HEK293 (cell line): ENCODE measurements around the gene NAALADL2.

Experiments
- CTCF ChIA-PET: fragments of 350-600 bp; formaldehyde crosslinking; extraction: SDS; loops from one replicate; lab custom pipeline; 2021; ENCODE audit warnings: antibody characterized with exemption; lab: Yijun Ruan, JAX
- POLR2A ChIA-PET: fragments of 300-600 bp; formaldehyde crosslinking; extraction: SDS; loops from one replicate; lab custom pipeline; 2020; ENCODE audit warnings: antibody characterized with exemption, inconsistent platforms; lab: Yijun Ruan, JAX
- H3K27ac ChIP-seq: fragments of 200-500 bp; sonication (Bioruptor generic); 2 replicates; pipeline ENCODE4 v1.5.1; 2014; ENCODE audit warnings: low read depth, low read length, control low read depth, inconsistent platforms; ENCODE audit errors: extremely low read depth
- H3K36me3 ChIP-seq, 2 experiments: fragments of 200-500 bp in 1 of 2; sonication (Bioruptor generic) in 1 of 2; 1 replicate in 1 of 2; 2 replicates in 1 of 2; pipeline ENCODE4 v1.5.1; 2014 to 2017; ENCODE audit warnings: inconsistent platforms in 2 of 2, low read length in 2 of 2; ENCODE audit not compliant: control insufficient read depth in 2 of 2, insufficient read depth in 1 of 2
- H3K4me1 ChIP-seq: fragments of 200-500 bp; sonication (Bioruptor generic); 2 replicates; pipeline ENCODE4 v1.5.1; 2014; ENCODE audit warnings: mild to moderate bottlenecking, low read length, inconsistent platforms; ENCODE audit not compliant: control insufficient read depth, insufficient read depth
- H3K4me3 ChIP-seq: 2 replicates; pipeline ENCODE4 v1.5.1; 2011; ENCODE audit warnings: low read depth, mild to moderate bottlenecking, control low read depth, low read length, moderate library complexity
- H3K9me3 ChIP-seq: fragments of 200-500 bp; sonication (Bioruptor generic); 2 replicates; pipeline ENCODE4 v1.5.1; 2014; ENCODE audit warnings: low read depth, low read length, inconsistent platforms; ENCODE audit not compliant: control insufficient read depth, insufficient read depth
- HOXA7 ChIP-seq: sonication (generic); formaldehyde crosslinking; IDR thresholded peaks from 2 replicates; pipeline ENCODE4 v1.8.1; 2022; ENCODE audit warnings: missing genetic modification reagents, borderline replicate concordance
- IKZF3 ChIP-seq: fragments of 450-650 bp; IDR thresholded peaks from 2 replicates; pipeline ENCODE4 v1.5.0; 2018; ENCODE audit warnings: missing biosample characterization, mild to moderate bottlenecking, missing genetic modification characterization, moderate library complexity
- KLF10 ChIP-seq: fragments of 450-650 bp; IDR thresholded peaks from 2 replicates; pipeline ENCODE4 v1.5.1; 2018; ENCODE audit warnings: missing biosample characterization, mild to moderate bottlenecking, missing genetic modification characterization
- ZNF132 ChIP-seq: fragments of 450-650 bp; formaldehyde crosslinking; IDR thresholded peaks from 2 replicates; pipeline ENCODE4 v1.5.1; 2017; ENCODE audit warnings: missing biosample characterization, missing genetic modification characterization, borderline replicate concordance
- ZNF19 ChIP-seq: fragments of 450-650 bp; formaldehyde crosslinking; IDR thresholded peaks from 2 replicates; pipeline ENCODE4; 2016; ENCODE audit warnings: missing biosample characterization, missing genetic modification characterization, low read depth
- ZNF311 ChIP-seq: fragments of 450-650 bp; formaldehyde crosslinking; IDR thresholded peaks from 2 replicates; pipeline ENCODE4 v1.5.1; 2017; ENCODE audit warnings: missing biosample characterization, missing genetic modification characterization, borderline replicate concordance
- ZNF510 ChIP-seq: fragments of 450-650 bp; formaldehyde crosslinking; IDR thresholded peaks from 2 replicates; pipeline ENCODE4 v1.5.1; 2018; ENCODE audit warnings: mild to moderate bottlenecking, missing genetic modification characterization, missing biosample characterization; ENCODE audit not compliant: insufficient replicate concordance
- ZNF529 ChIP-seq: fragments of 450-650 bp; formaldehyde crosslinking; IDR thresholded peaks from 2 replicates; pipeline ENCODE4 v1.5.1; 2017; ENCODE audit warnings: missing genetic modification characterization, missing biosample characterization; ENCODE audit not compliant: insufficient replicate concordance
- ZNF530 ChIP-seq: fragments of 450-650 bp; formaldehyde crosslinking; IDR thresholded peaks from 2 replicates; pipeline ENCODE4 v1.5.1; 2016; ENCODE audit warnings: low read depth, missing biosample characterization, missing genetic modification characterization
- ZNF548 ChIP-seq: fragments of 450-650 bp; formaldehyde crosslinking; IDR thresholded peaks from 2 replicates; pipeline ENCODE4 v1.5.1; 2016; ENCODE audit warnings: missing biosample characterization, missing genetic modification characterization
- ZNF560 ChIP-seq: fragments of 450-650 bp; formaldehyde crosslinking; IDR thresholded peaks from 2 replicates; pipeline ENCODE4 v1.5.1; 2017; ENCODE audit warnings: missing biosample characterization, missing genetic modification characterization, borderline replicate concordance
- ZNF670 ChIP-seq: fragments of 450-650 bp; formaldehyde crosslinking; IDR thresholded peaks from 2 replicates; pipeline ENCODE4 v1.5.1; 2016; ENCODE audit warnings: missing biosample characterization, missing genetic modification characterization, low read depth
- TF ChIP-seq, protein P1 (sequence below): fragments of 450-650 bp; formaldehyde crosslinking; IDR thresholded peaks from 2 replicates; pipeline ENCODE4 v1.5.1; 2016; ENCODE audit warnings: missing biosample characterization, missing genetic modification characterization
- TF ChIP-seq, protein P2 (sequence below): fragments of 450-650 bp; formaldehyde crosslinking; IDR thresholded peaks from 2 replicates; pipeline ENCODE4 v1.5.1; 2016; ENCODE audit warnings: missing biosample characterization, missing genetic modification characterization
- TF ChIP-seq, protein P3 (sequence below): fragments of 450-650 bp; formaldehyde crosslinking; IDR thresholded peaks from 2 replicates; pipeline ENCODE4 v1.5.1; 2016; ENCODE audit warnings: missing biosample characterization, missing genetic modification characterization, low read depth
- TF ChIP-seq, protein P4 (sequence below): fragments of 450-650 bp; formaldehyde crosslinking; IDR thresholded peaks from 2 replicates; pipeline ENCODE4 v1.5.1; 2017; ENCODE audit warnings: missing biosample characterization, missing genetic modification characterization
- TF ChIP-seq, protein P5 (sequence below): fragments of 450-650 bp; formaldehyde crosslinking; IDR thresholded peaks from 2 replicates; pipeline ENCODE4; 2016; ENCODE audit warnings: missing biosample characterization, missing genetic modification characterization
- TF ChIP-seq, protein P6 (sequence below): fragments of 450-650 bp; formaldehyde crosslinking; IDR thresholded peaks from 2 replicates; pipeline ENCODE4 v1.5.1; 2016; ENCODE audit warnings: missing biosample characterization, missing genetic modification characterization
- TF ChIP-seq, protein P7 (sequence below): fragments of 450-650 bp; formaldehyde crosslinking; conservative IDR thresholded peaks from 2 replicates; pipeline ENCODE4 v1.5.1; 2016; ENCODE audit warnings: low read depth, missing biosample characterization, missing genetic modification characterization

NAALADL2 gene

DNA sequence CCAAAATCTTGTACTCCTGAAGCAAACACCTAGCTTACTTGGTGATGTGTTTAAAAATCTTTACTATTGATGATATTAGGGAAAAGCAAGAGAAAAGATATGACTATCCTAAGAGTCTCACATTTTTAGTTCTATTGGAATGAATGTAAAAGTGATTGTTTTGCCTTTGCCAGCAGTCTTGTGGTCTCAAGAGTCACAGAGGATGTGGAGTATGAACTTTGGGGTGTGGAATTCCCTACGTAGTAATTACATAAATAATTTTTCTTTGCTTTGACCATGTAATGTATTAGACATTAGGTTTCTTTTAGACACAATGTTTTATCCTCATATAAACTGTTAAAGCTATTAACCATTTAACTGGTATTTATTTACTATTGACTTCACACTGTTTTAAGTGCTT lies 387.6 kb downstream of the NAALADL2 start:
- Histone ChIP-seq H3K4me3 (no peak overlapping the region), H3K9me3 (no peaks in the 10 kb centered on the region), H3K4me1 (no peaks in the 10 kb centered on the region), H3K36me3 (no peaks in the 10 kb centered on the region), H3K27ac (no peak overlapping the region)
- POLR2A ChIA-PET, result no interaction called here
- TF ChIP-seq ZNF560 (tag by site-specific recombination) (no peak), IKZF3 (tag by site-specific recombination) (no peak), KLF10 (tag by site-specific recombination) (no peak), ZNF529 (no peak), ZNF19 (no peak), ZNF530 (no peak), ZNF311 (tag by site-specific recombination) (no peak), ZNF548 (tag by site-specific recombination) (no peak), ZNF132 (tag by site-specific recombination) (no peak)
- TF ChIP-seq, protein P1, sequence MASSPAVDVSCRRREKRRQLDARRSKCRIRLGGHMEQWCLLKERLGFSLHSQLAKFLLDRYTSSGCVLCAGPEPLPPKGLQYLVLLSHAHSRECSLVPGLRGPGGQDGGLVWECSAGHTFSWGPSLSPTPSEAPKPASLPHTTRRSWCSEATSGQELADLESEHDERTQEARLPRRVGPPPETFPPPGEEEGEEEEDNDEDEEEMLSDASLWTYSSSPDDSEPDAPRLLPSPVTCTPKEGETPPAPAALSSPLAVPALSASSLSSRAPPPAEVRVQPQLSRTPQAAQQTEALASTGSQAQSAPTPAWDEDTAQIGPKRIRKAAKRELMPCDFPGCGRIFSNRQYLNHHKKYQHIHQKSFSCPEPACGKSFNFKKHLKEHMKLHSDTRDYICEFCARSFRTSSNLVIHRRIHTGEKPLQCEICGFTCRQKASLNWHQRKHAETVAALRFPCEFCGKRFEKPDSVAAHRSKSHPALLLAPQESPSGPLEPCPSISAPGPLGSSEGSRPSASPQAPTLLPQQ (tag by site-specific recombination), result no peak
- TF ChIP-seq, protein P2, sequence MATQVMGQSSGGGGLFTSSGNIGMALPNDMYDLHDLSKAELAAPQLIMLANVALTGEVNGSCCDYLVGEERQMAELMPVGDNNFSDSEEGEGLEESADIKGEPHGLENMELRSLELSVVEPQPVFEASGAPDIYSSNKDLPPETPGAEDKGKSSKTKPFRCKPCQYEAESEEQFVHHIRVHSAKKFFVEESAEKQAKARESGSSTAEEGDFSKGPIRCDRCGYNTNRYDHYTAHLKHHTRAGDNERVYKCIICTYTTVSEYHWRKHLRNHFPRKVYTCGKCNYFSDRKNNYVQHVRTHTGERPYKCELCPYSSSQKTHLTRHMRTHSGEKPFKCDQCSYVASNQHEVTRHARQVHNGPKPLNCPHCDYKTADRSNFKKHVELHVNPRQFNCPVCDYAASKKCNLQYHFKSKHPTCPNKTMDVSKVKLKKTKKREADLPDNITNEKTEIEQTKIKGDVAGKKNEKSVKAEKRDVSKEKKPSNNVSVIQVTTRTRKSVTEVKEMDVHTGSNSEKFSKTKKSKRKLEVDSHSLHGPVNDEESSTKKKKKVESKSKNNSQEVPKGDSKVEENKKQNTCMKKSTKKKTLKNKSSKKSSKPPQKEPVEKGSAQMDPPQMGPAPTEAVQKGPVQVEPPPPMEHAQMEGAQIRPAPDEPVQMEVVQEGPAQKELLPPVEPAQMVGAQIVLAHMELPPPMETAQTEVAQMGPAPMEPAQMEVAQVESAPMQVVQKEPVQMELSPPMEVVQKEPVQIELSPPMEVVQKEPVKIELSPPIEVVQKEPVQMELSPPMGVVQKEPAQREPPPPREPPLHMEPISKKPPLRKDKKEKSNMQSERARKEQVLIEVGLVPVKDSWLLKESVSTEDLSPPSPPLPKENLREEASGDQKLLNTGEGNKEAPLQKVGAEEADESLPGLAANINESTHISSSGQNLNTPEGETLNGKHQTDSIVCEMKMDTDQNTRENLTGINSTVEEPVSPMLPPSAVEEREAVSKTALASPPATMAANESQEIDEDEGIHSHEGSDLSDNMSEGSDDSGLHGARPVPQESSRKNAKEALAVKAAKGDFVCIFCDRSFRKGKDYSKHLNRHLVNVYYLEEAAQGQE, result no peak
- CTCF ChIA-PET, result no interaction called here

DNA sequence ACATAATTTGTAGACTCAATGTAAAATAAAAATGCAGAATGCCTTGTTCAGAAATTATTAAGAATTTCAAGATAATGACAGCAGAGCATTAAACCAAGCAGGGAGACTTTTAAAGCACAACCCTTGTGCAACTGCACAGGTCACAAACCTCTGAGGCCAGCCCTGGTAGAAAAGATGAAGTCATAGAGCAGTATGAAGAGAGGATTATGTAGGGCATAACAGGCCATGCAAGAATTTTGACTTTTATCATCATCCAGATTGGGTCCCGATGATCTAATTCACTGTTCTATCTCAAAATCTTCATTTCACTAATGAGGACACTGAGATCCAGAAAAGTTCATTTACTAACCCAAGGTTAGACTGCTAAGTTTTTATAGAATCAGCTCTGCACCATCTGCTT lies 388.5 kb downstream of the NAALADL2 start:
- Histone ChIP-seq H3K9me3 (no peaks in the 10 kb centered on the region), H3K4me3 (no peak overlapping the region), H3K36me3 (no peaks in the 10 kb centered on the region), H3K27ac (no peak overlapping the region), H3K4me1 (no peaks in the 10 kb centered on the region)
- TF ChIP-seq, protein P3, sequence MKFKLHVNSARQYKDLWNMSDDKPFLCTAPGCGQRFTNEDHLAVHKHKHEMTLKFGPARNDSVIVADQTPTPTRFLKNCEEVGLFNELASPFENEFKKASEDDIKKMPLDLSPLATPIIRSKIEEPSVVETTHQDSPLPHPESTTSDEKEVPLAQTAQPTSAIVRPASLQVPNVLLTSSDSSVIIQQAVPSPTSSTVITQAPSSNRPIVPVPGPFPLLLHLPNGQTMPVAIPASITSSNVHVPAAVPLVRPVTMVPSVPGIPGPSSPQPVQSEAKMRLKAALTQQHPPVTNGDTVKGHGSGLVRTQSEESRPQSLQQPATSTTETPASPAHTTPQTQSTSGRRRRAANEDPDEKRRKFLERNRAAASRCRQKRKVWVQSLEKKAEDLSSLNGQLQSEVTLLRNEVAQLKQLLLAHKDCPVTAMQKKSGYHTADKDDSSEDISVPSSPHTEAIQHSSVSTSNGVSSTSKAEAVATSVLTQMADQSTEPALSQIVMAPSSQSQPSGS, result no peak
- ChIA-PET CTCF (no interaction called here), POLR2A (no interaction called here)

DNA sequence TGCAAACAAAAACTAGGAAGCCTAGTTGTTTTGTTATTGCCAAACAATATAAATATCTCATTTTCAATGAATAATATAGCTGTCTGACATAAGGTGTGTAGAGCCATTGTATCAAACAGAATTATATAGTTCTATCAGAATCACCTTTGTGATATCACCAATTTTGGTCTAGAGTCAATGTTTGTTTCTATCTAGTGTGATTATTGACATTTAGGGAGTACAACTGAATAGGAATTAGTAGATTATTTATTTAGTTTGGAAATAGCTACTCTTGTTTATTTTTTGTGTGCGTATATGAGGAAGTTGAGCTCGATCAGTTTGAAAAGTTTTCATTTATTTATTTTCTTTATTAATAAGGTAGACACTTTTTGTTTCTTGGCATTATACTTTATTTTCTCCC lies 389.7 kb downstream of the NAALADL2 start:
- H3K4me3 ChIP-seq, result no peak overlapping the region
- CTCF ChIA-PET, result no interaction called here
- H3K4me1 ChIP-seq, result no peaks in the 10 kb centered on the region
- no peaks in the 10 kb centered on the region for H3K9me3 ChIP-seq
- no peak overlapping the region for H3K27ac ChIP-seq
- no peaks in the 10 kb centered on the region for H3K36me3 ChIP-seq
- POLR2A ChIA-PET, result no interaction called here
- TF ChIP-seq, protein P4, sequence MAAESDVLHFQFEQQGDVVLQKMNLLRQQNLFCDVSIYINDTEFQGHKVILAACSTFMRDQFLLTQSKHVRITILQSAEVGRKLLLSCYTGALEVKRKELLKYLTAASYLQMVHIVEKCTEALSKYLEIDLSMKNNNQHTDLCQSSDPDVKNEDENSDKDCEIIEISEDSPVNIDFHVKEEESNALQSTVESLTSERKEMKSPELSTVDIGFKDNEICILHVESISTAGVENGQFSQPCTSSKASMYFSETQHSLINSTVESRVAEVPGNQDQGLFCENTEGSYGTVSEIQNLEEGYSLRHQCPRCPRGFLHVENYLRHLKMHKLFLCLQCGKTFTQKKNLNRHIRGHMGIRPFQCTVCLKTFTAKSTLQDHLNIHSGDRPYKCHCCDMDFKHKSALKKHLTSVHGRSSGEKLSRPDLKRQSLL, result no peak
- TF ChIP-seq, protein P5, sequence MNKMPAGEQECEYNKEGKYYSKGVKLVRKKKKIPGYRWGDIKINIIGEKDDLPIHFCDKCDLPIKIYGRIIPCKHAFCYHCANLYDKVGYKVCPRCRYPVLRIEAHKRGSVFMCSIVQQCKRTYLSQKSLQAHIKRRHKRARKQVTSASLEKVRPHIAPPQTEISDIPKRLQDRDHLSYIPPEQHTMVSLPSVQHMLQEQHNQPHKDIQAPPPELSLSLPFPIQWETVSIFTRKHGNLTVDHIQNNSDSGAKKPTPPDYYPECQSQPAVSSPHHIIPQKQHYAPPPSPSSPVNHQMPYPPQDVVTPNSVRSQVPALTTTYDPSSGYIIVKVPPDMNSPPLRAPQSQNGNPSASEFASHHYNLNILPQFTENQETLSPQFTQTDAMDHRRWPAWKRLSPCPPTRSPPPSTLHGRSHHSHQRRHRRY (tag by site-specific recombination), result no peak
- TF ChIP-seq ZNF510 (tag by site-specific recombination) (no peak), HOXA7 (CRISPR knock-in tag) (no peak), ZNF670 (tag by site-specific recombination) (no peak)
- TF ChIP-seq, protein P6, sequence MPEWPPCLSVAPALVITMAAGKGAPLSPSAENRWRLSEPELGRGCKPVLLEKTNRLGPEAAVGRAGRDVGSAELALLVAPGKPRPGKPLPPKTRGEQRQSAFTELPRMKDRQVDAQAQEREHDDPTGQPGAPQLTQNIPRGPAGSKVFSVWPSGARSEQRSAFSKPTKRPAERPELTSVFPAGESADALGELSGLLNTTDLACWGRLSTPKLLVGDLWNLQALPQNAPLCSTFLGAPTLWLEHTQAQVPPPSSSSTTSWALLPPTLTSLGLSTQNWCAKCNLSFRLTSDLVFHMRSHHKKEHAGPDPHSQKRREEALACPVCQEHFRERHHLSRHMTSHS, result no peak
- TF ChIP-seq, protein P7, sequence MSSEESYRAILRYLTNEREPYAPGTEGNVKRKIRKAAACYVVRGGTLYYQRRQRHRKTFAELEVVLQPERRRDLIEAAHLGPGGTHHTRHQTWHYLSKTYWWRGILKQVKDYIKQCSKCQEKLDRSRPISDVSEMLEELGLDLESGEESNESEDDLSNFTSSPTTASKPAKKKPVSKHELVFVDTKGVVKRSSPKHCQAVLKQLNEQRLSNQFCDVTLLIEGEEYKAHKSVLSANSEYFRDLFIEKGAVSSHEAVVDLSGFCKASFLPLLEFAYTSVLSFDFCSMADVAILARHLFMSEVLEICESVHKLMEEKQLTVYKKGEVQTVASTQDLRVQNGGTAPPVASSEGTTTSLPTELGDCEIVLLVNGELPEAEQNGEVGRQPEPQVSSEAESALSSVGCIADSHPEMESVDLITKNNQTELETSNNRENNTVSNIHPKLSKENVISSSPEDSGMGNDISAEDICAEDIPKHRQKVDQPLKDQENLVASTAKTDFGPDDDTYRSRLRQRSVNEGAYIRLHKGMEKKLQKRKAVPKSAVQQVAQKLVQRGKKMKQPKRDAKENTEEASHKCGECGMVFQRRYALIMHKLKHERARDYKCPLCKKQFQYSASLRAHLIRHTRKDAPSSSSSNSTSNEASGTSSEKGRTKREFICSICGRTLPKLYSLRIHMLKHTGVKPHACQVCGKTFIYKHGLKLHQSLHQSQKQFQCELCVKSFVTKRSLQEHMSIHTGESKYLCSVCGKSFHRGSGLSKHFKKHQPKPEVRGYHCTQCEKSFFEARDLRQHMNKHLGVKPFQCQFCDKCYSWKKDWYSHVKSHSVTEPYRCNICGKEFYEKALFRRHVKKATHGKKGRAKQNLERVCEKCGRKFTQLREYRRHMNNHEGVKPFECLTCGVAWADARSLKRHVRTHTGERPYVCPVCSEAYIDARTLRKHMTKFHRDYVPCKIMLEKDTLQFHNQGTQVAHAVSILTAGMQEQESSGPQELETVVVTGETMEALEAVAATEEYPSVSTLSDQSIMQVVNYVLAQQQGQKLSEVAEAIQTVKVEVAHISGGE (tag by site-specific recombination), result no peak
